Measurements from ENCODE around the gene FBXO3. TPM values are rescaled to one million over a fixed set of nuclear protein-coding genes. Genes with fewer than 3 reads are reported as not detected.

Gene FBXO3
- total and polyA plus RNA-seq, 2 of the 8 experiments (the other 6 are each of a cell fraction or from before 2014, with no cell fraction given) = 15.9 to 25.7 TPM

- FAIRE-seq (no peak), DNase-seq (ENCODE audit: low read depth in 1 of 2, low spot score in 2 of 2) (no peak)
- WGBS, 2 experiments (ENCODE audit: extremely low coverage in 1 of 2, insufficient coverage in 1 of 2, insufficient read length in 1 of 2, insufficient replicate concordance in 2 of 2, low coverage in 1 of 2, low lambda C conversion rate in 2 of 2, missing lambda C conversion rate in 1 of 2) = 88% methylated on average over 7 of the region's 7 CpGs; no CpG with 5 or more reads in 1 of the 2 experiments
- no peaks in the 10 kb centered on the region for H3K9me3 ChIP-seq (ENCODE audit: insufficient read depth in 2 of 2, low read depth in 1 of 2, low read length in 1 of 2)
- CTCF ChIA-PET (ENCODE audit: partially characterized antibody) = interaction anchor here (0.7 to 2.3 kb wide), 6 partner anchors 9 to 987 kb away, joined by 3 to 7 read pairs (median 5); no protein-coding TSS in a partner anchor
- H3K9ac ChIP-seq (replicated peaks in 1 of 4; ENCODE audit: extremely low read depth in 1 of 4, low read depth in 3 of 4, low read length in 3 of 4) = no peak overlapping the region; a peak in 1 of 7 replicates
- peaks cover 9% of the 10 kb centered on the region for H3K23me2 ChIP-seq (ENCODE audit: low read depth, low read length)
- no peak overlapping the region for H2BK15ac ChIP-seq (ENCODE audit: low read length)
- peaks cover 6 to 9% (median 6%) of the 10 kb centered on the region in 4 experiments; a peak in 5 of 7 replicates for H3K4me1 ChIP-seq (replicated peaks in 1 of 4; ENCODE audit: control insufficient read depth in 3 of 4, insufficient read depth in 4 of 4, low read length in 3 of 4)
- no peak overlapping the region for H2BK12ac ChIP-seq (ENCODE audit: low read depth, low read length)
- no peak overlapping the region for H3K27ac ChIP-seq (ENCODE audit: low read depth, low read length)
- peaks cover 3 to 12% of the 10 kb centered on the region in 2 experiments for H4K20me1 ChIP-seq (replicated peaks in 1 of 2; ENCODE audit: control insufficient read depth in 1 of 2, insufficient read depth in 2 of 2, low read length in 2 of 2)
- no peak overlapping the region for H4K91ac ChIP-seq (replicated peaks; ENCODE audit: insufficient read length, low read length)
- no peak overlapping the region for H2BK5ac ChIP-seq (ENCODE audit: low read depth, low read length)
- no peak overlapping the region for H2AK5ac ChIP-seq (ENCODE audit: low read depth, low read length)
- H3K27me3 ChIP-seq (replicated peaks in 1 of 4; ENCODE audit: control insufficient read depth in 3 of 4, extremely low read depth in 1 of 4, insufficient read depth in 3 of 4, low read length in 3 of 4) = peaks cover 0 to 6% (median 4%) of the 10 kb centered on the region in 4 experiments; a peak in 3 of 7 replicates
- H4K5ac ChIP-seq (ENCODE audit: insufficient read length, low read depth, low read length) = no peak overlapping the region
- POLR2A ChIA-PET (ENCODE audit: partially characterized antibody) = interaction anchor here (0.6 to 1.1 kb wide), 4 partner anchors 8 to 41 kb away, joined by 3 to 4 read pairs (median 4); no protein-coding TSS in a partner anchor
- no peak overlapping the region for H3K4me3 ChIP-seq (ENCODE audit: extremely low read depth in 1 of 4, insufficient read depth in 2 of 4, low read depth in 3 of 4, low read length in 4 of 4)
- no peak overlapping the region for H2AFZ ChIP-seq (ENCODE audit: low read length)
- no peak overlapping the region for H3K23ac ChIP-seq (ENCODE audit: insufficient read length)
- H2BK120ac ChIP-seq (replicated peaks; ENCODE audit: low read depth, low read length) = no peak overlapping the region
- no peaks in the 10 kb centered on the region for H3K79me1 ChIP-seq (ENCODE audit: low read depth, low read length)
- no peak overlapping the region for H3K56ac ChIP-seq (replicated peaks; ENCODE audit: insufficient read length, low read depth, low read length)
- no peak overlapping the region for H2BK20ac ChIP-seq (ENCODE audit: low read length)
- no peak overlapping the region for H3K14ac ChIP-seq (ENCODE audit: insufficient read length)
- H3K36me3 ChIP-seq (ENCODE audit: control insufficient read depth in 2 of 4, insufficient read depth in 4 of 4, low read length in 3 of 4) = no peaks in the 10 kb centered on the region; a peak in 1 of 8 replicates
- H3K18ac ChIP-seq (ENCODE audit: extremely low read depth, low read length) = no peak overlapping the region
- H3K79me2 ChIP-seq (ENCODE audit: control insufficient read depth in 1 of 2, insufficient read depth in 2 of 2, low read length in 2 of 2) = peaks cover 2 to 41% of the 10 kb centered on the region in 2 experiments; a peak in 3 of 4 replicates
- H3K4ac ChIP-seq (replicated peaks; ENCODE audit: insufficient read length, low read depth, low read length) = no peak overlapping the region
- H3K4me2 ChIP-seq (ENCODE audit: insufficient read depth in 1 of 2, low read depth in 2 of 2, low read length in 2 of 2) = peak overlapping the region in 1 of 2 experiments; percentile 74; a peak in 1 of 4 replicates
- H4K8ac ChIP-seq (ENCODE audit: extremely low read depth, insufficient read depth, low read length) = no peak overlapping the region
- TF ChIP-seq KDM5A (IDR thresholded peaks at IDR 0.05; ENCODE audit: low read length) (no peak), SAP30 (IDR thresholded peaks at IDR 0.05; ENCODE audit: insufficient read depth, insufficient replicate concordance, low read length) (no peak), SIN3A (conservative IDR thresholded peaks at IDR 0.05 in 1 of 2, IDR thresholded peaks at IDR 0.05 in 1 of 2; ENCODE audit: low read depth in 1 of 2, low read length in 2 of 2) (no peak), TEAD4 (IDR thresholded peaks at IDR 0.05; ENCODE audit: low read depth, low read length) (no peak), POLR2A (IDR thresholded peaks at IDR 0.05; ENCODE audit: control extremely low read depth in 1 of 2, low read depth in 2 of 2, low read length in 2 of 2) (no peak), GTF2F1 (IDR thresholded peaks at IDR 0.05; ENCODE audit: borderline replicate concordance, low read depth, low read length) (no peak), HDAC6 (IDR thresholded peaks at IDR 0.05; ENCODE audit: low read depth, low read length) (no peak), YY1 (IDR thresholded peaks at IDR 0.05; ENCODE audit: low read depth, low read length) (no peak), MAFK (IDR thresholded peaks at IDR 0.05; ENCODE audit: low read depth, low read length) (no peak), SIX5 (IDR thresholded peaks at IDR 0.05; ENCODE audit: low read depth, low read length) (no peak), JUN (IDR thresholded peaks at IDR 0.05; ENCODE audit: low read depth, low read length) (no peak), CEBPB (IDR thresholded peaks at IDR 0.05; ENCODE audit: low read depth, low read length) (no peak), SUZ12 (IDR thresholded peaks at IDR 0.05; ENCODE audit: low read length) (no peak), SP2 (IDR thresholded peaks at IDR 0.05; ENCODE audit: low read length) (no peak)
Observed at GRCh38 chr11:33733980-33734379, 40.3 kb downstream of the FBXO3 start.

Data from H1 (cell line).